Endothelial cell of umbilical vein (primary cell): ENCODE measurements around the gene DXO. TPM values are rescaled to one million over a fixed set of nuclear protein-coding genes. Genes with fewer than 3 reads are reported as not detected.

Experiments
- BruUV-seq: library from RNA; stranded (reverse); fragments of 400-500 nt; replicated peaks from 2 replicates; lab custom pipeline; 2021; lab: Mats Ljungman, UMichigan
- CTCF ChIA-PET: fragments of 300-600, 350-600 bp; sonication (Branson Sonifier 250); formaldehyde crosslinking; loops from one replicate; lab custom pipeline; 2021; ENCODE audit warnings: antibody characterized with exemption, inconsistent platforms; lab: Charles Lee
- POLR2A ChIA-PET: fragments of 300-600, 350-600 bp; sonication (Branson Sonifier 250); formaldehyde crosslinking; loops from one replicate; lab custom pipeline; 2021; ENCODE audit warnings: antibody characterized with exemption, inconsistent platforms; lab: Charles Lee
- DNase-seq: peaks from one replicate; pipeline ENCODE4 v3.0.0-alpha.2; 2011; ENCODE audit warnings: low read depth, low spot score
- FAIRE-seq: peaks from 2 replicates; lab custom pipeline; 2011; peaks lifted over from hg19 to GRCh38; lab: Jason Lieb, UNC
- H2AFZ ChIP-seq: 2 replicates; pipeline ENCODE4 v1.6.0; 2012; ENCODE audit warnings: low read depth, low read length, control low read depth, inconsistent platforms
- H3K27ac ChIP-seq: 2 replicates; pipeline ENCODE4 v1.5.1; 2011; ENCODE audit warnings: low read depth, mild to moderate bottlenecking, control low read depth, low read length, moderate library complexity; ENCODE audit not compliant: insufficient read depth
- H3K27me3 ChIP-seq, 2 experiments: 2 replicates each; pipeline versions ENCODE4 v1.6.0 to v1.6.1; 2011; ENCODE audit warnings: low read length in 2 of 2, mixed read lengths in 1 of 2; ENCODE audit not compliant: control insufficient read depth in 2 of 2, insufficient read depth in 2 of 2
- H3K36me3 ChIP-seq, 2 experiments: 2 replicates in 1 of 2; 3 replicates in 1 of 2; pipeline ENCODE4 v1.5.1; 2011; ENCODE audit warnings: low read length in 2 of 2, mild to moderate bottlenecking in 1 of 2, moderate library complexity in 1 of 2; ENCODE audit not compliant: control insufficient read depth in 2 of 2, insufficient read depth in 2 of 2; ENCODE audit errors: extremely low read depth in 1 of 2
- H3K4me1 ChIP-seq: 3 replicates; pipeline ENCODE4 v1.5.1; 2011; ENCODE audit warnings: mild to moderate bottlenecking, low read length; ENCODE audit not compliant: control insufficient read depth, insufficient read depth; ENCODE audit errors: extremely low read depth
- H3K4me2 ChIP-seq: 2 replicates; pipeline ENCODE4 v1.6.1; 2011; ENCODE audit warnings: low read length, control low read depth, mixed read lengths; ENCODE audit not compliant: insufficient read depth
- H3K4me3 ChIP-seq, 3 experiments: fragments of 200-600 bp in 1 of 3; sonication (generic), shearing (Covaris generic) in 1 of 3; replicated peaks in 1 of 3; 2 replicates each; pipeline ENCODE4 v1.5.1; 2011 to 2016; ENCODE audit warnings: control low read depth in 3 of 3, low read length in 3 of 3, mild to moderate bottlenecking in 2 of 3, inconsistent platforms in 1 of 3, low read depth in 1 of 3, moderate library complexity in 1 of 3; ENCODE audit not compliant: insufficient read depth in 1 of 3
- H3K79me2 ChIP-seq: 2 replicates; pipeline ENCODE4 v1.6.0; 2012; ENCODE audit warnings: low read length, inconsistent platforms; ENCODE audit not compliant: control insufficient read depth, insufficient read depth
- H3K9ac ChIP-seq: replicated peaks from 2 replicates; pipeline ENCODE3; 2011; ENCODE audit warnings: low read length, control low read depth; ENCODE audit not compliant: insufficient read depth; ENCODE audit errors: extremely low read depth
- H3K9me1 ChIP-seq: replicated peaks from 3 replicates; pipeline ENCODE4 v1.6.0; 2011; ENCODE audit warnings: mild to moderate bottlenecking, low read length; ENCODE audit not compliant: control insufficient read depth, insufficient read depth; ENCODE audit errors: extremely low read depth
- H3K9me3 ChIP-seq: replicated peaks from 2 replicates; pipeline ENCODE4 v1.5.1; 2012; ENCODE audit warnings: low read length, inconsistent platforms; ENCODE audit not compliant: control insufficient read depth, insufficient read depth
- H4K20me1 ChIP-seq: replicated peaks from 2 replicates; pipeline ENCODE3; 2011; ENCODE audit warnings: mild to moderate bottlenecking, low read length; ENCODE audit not compliant: control insufficient read depth, insufficient read depth; ENCODE audit errors: extremely low read depth
- GATA2 ChIP-seq: IDR thresholded peaks from 2 replicates; pipeline ENCODE4 v1.7.0; 2011; ENCODE audit warnings: low read depth, mild to moderate bottlenecking, moderate library complexity, mixed read lengths, low read length; ENCODE audit not compliant: insufficient read length, insufficient read depth
- MAX ChIP-seq: IDR thresholded peaks from 2 replicates; pipeline ENCODE4 v1.6.1; 2011; ENCODE audit not compliant: insufficient read depth, insufficient read length
- MYC ChIP-seq: IDR thresholded peaks from one replicate; pipeline ENCODE4 v1.6.1; 2011; ENCODE audit warnings: mild to moderate bottlenecking, low read depth, low read length
- dilution Hi-C: fragments of 300-500 bp; cut with MboI; formaldehyde crosslinking; loops from one replicate; pipeline ENCODE4 v1.15.0; 2019; ENCODE audit warnings: low sequenced_read_pairs; ENCODE audit not compliant: extremely low pct_ligation_motif_present
- intact Hi-C: fragments of 100-400 bp; cut with micrococcal nuclease; formaldehyde crosslinking; loops from one replicate; pipeline ENCODE4 v1.10.0; 2022
- polyA plus RNA-seq, 4 experiments: library from polyadenylated mRNA; depleted of rRNA in 3 of 4; stranded (reverse) in 3 of 4; unstranded in 1 of 4; fragments of >200 nt; gene quantifications; 2 replicates each; pipeline versions ENCODE4 v1.2.1 to v1.2.3, GENCODE V29; 2011 to 2012; ENCODE audit warnings: missing spikeins in 1 of 4
- total RNA-seq: library from RNA; stranded (reverse); gene quantifications from 2 replicates; pipeline ENCODE4 v1.2.3, GENCODE V29; 2021

DXO gene
- total and polyA plus RNA-seq, 2 donors (not counting 3 experiments of a cell fraction or from before 2014, with no cell fraction given) = 20.7 to 34.9 TPM

- FAIRE-seq = no peak
- dilution Hi-C loops (no loop called here), intact Hi-C loops (no loop called here)
- ChIA-PET POLR2A (interaction anchor here (0.6 kb wide), 1 partner anchor 37 kb away, joined by 11 read pairs; no protein-coding TSS in a partner anchor), CTCF (interaction anchor here (1.0 to 1.4 kb wide), 2 partner anchors 13 to 43 kb away, joined by 3 read pairs; partner anchors contain the start of gene ZBTB12)
- DNase-seq = no peak
- Histone ChIP-seq H4K20me1 (no peaks in the 10 kb centered on the region), H3K9me1 (no peaks in the 10 kb centered on the region), H3K9ac (no peak overlapping the region), H3K27me3 (peaks cover 3 to 11% of the 10 kb centered on the region in 2 experiments), H3K9me3 (no peaks in the 10 kb centered on the region), H3K4me1 (peaks cover 3% of the 10 kb centered on the region), H3K79me2 (no peaks in the 10 kb centered on the region), H3K27ac (no peak overlapping the region), H3K36me3 (no peaks in the 10 kb centered on the region), H3K4me2 (no peak overlapping the region), H2AFZ (peak overlapping the region; percentile 81), H3K4me3 (no peak overlapping the region)
- no TSS peak for BruUV-seq
- TF ChIP-seq MAX (no peak), GATA2 (no peak)
Observed at GRCh38 chr6:31945154-31945506, 26.8 kb downstream of the DXO start.

- CTCF ChIA-PET = interaction anchor here (1.5 to 2.8 kb wide), 2 partner anchors 8 to 26 kb away, joined by 5 to 18 read pairs; no protein-coding TSS in a partner anchor
- H3K9ac ChIP-seq = no peak overlapping the region
- intact Hi-C loops = no loop called here
Observed at GRCh38 chr6:31943742-31944141, 28.2 kb downstream of the DXO start.

More at GRCh38 chr6:31943742-31944141, 28.2 kb downstream of the DXO start:
- H3K36me3 ChIP-seq = no peaks in the 10 kb centered on the region
- POLR2A ChIA-PET = no interaction called here
- no peak overlapping the region for H3K27ac ChIP-seq
- TF ChIP-seq MYC (no peak), GATA2 (no peak), MAX (no peak)
- no peak overlapping the region for H3K4me3 ChIP-seq
- no peaks in the 10 kb centered on the region for H4K20me1 ChIP-seq
- no peak for FAIRE-seq
- H3K9me3 ChIP-seq = no peaks in the 10 kb centered on the region
- dilution Hi-C loops = no loop called here
- peaks cover 3% of the 10 kb centered on the region for H3K4me1 ChIP-seq
- no peaks in the 10 kb centered on the region for H3K9me1 ChIP-seq
- H3K4me2 ChIP-seq = no peak overlapping the region
- no TSS peak for BruUV-seq
- no peaks in the 10 kb centered on the region for H3K79me2 ChIP-seq
- H2AFZ ChIP-seq = no peak overlapping the region
- DNase-seq = no peak
- H3K27me3 ChIP-seq = peaks cover 3 to 11% of the 10 kb centered on the region in 2 experiments
